Activated T-cell treated with anti-CD3 and anti-CD28 coated beads, Interleukin-2, amount 50 U/mL, for 4 hours (primary cell): Measurements from ENCODE around the gene FMOD. TPM values are rescaled to one million over a fixed set of nuclear protein-coding genes. Genes with fewer than 3 reads are reported as not detected.

Experiments
- ATAC-seq, 2 donors: fragments of 200-7000 bp; cut with Tn5 transposase; one replicate each; pipeline ENCODE4 v1.10.0; 2021
- DNase-seq: peaks from one replicate; pipeline ENCODE4 v3.0.0-alpha.2; 2020
- H3K27me3 Mint-ChIP-seq: one replicate; pipeline ENCODE4 v1.8.0; 2021; ENCODE audit warnings: low read depth, mixed read lengths
- H3K36me3 Mint-ChIP-seq: one replicate; pipeline ENCODE4 v1.8.0; 2022; ENCODE audit warnings: mixed read lengths; ENCODE audit not compliant: insufficient read depth
- H3K4me1 Mint-ChIP-seq: one replicate; pipeline ENCODE4 v1.8.0; 2021; ENCODE audit warnings: low read depth, mixed read lengths
- H3K4me3 Mint-ChIP-seq: one replicate; pipeline ENCODE4 v1.8.0; 2021; ENCODE audit warnings: mild to moderate bottlenecking, moderate library complexity, mixed read lengths
- H3K9me3 Mint-ChIP-seq: one replicate; pipeline ENCODE4 v1.8.0; 2021; ENCODE audit warnings: mixed read lengths
- total RNA-seq, 3 donors: library from RNA; stranded (reverse); gene quantifications; one replicate each; pipeline ENCODE4 v1.2.1, GENCODE V29; 2021

FMOD gene
- total RNA-seq, 3 donors from 2014 or later: 0.19 to 1.1 (median 0.26) TPM

GRCh38 chr1:203346060-203346768 is 4.7 kb downstream of the FMOD start:
- H3K36me3 Mint-ChIP-seq: no peaks in the 10 kb centered on the region
- ATAC-seq (no peak), DNase-seq (no peak)
- H3K4me1 Mint-ChIP-seq: peaks cover 3% of the 10 kb centered on the region
- no peaks in the 10 kb centered on the region for H3K9me3 Mint-ChIP-seq
- H3K4me3 Mint-ChIP-seq: no peak overlapping the region
- peaks cover 38% of the 10 kb centered on the region for H3K27me3 Mint-ChIP-seq

GRCh38 chr1:203343956-203344754 is 6.8 kb downstream of the FMOD start:
- Mint-ChIP-seq H3K36me3 (no peaks in the 10 kb centered on the region), H3K4me3 (no peak overlapping the region), H3K4me1 (peaks cover 6% of the 10 kb centered on the region), H3K9me3 (no peaks in the 10 kb centered on the region), H3K27me3 (peaks cover 33% of the 10 kb centered on the region)
- DNase-seq (no peak), ATAC-seq (no peak)

- Mint-ChIP-seq H3K4me1 (peaks cover 6% of the 10 kb centered on the region), H3K27me3 (peaks cover 25% of the 10 kb centered on the region), H3K4me3 (no peak overlapping the region), H3K9me3 (no peaks in the 10 kb centered on the region), H3K36me3 (no peaks in the 10 kb centered on the region)
- DNase-seq (peak; percentile 50), ATAC-seq (peak; percentile 83 to 84)
These were observed 8.6 kb downstream of the FMOD start for GRCh38 chr1:203342192-203342940.

DNA sequence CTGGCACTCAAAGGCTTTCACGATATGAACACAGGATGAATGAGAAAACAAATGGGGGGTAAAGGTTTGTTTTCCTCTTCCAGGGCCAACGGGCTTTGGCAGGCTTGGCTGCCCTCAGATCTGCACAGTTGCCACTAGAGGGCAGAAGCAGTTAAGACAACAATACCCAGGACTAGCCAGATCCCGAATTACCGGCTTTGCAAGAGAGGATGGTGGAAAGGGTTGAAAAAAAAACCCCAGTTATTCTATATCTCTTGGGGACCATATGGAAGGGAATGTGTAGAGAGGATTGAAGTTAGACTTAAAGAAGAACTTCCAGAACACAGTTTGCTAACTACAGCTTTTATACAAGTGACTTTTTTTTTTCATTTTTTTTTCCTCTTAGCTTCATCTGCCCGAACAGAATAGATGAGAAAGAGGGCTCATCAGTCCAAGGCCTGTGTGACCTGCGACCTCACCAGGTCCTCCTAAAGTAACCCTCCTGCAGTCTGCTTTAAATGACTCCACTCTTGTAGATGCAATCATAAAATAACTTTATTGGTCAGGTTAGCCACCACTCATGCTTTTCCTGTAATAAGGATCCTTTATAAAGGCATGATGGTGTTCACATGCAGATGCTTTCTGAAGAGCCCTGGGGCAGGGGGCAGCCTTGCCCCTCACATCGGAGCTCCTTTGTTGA is 10.7 kb downstream of the FMOD start:
- Mint-ChIP-seq H3K36me3 (no peaks in the 10 kb centered on the region), H3K4me1 (peaks cover 19% of the 10 kb centered on the region), H3K27me3 (peaks cover 12% of the 10 kb centered on the region), H3K9me3 (no peaks in the 10 kb centered on the region), H3K4me3 (no peak overlapping the region)
- ATAC-seq (peak; percentile 71 to 72), DNase-seq (peak; percentile 51)

GRCh38 chr1:203338335-203339036 is 12.4 kb downstream of the FMOD start:
- Mint-ChIP-seq H3K9me3 (no peaks in the 10 kb centered on the region), H3K36me3 (no peaks in the 10 kb centered on the region), H3K27me3 (peaks cover 4% of the 10 kb centered on the region), H3K4me3 (no peak overlapping the region), H3K4me1 (peaks cover 19% of the 10 kb centered on the region)
- ATAC-seq (peak; percentile 59 to 74), DNase-seq (peak; percentile 50)

- Mint-ChIP-seq H3K9me3 (no peaks in the 10 kb centered on the region), H3K4me1 (peaks cover 16% of the 10 kb centered on the region), H3K36me3 (no peaks in the 10 kb centered on the region), H3K27me3 (peaks cover 1% of the 10 kb centered on the region), H3K4me3 (no peak overlapping the region)
- ATAC-seq (no peak), DNase-seq (no peak)
These were observed 14.8 kb downstream of the FMOD start for GRCh38 chr1:203336097-203336496.

- Mint-ChIP-seq H3K36me3 (no peaks in the 10 kb centered on the region), H3K4me1 (peaks cover 16% of the 10 kb centered on the region), H3K27me3 (peaks cover 1% of the 10 kb centered on the region), H3K9me3 (no peaks in the 10 kb centered on the region), H3K4me3 (no peak overlapping the region)
- DNase-seq: no peak
- ATAC-seq: no peak
These were observed 15.4 kb downstream of the FMOD start for GRCh38 chr1:203335503-203335902.

GRCh38 chr1:203331224-203331623 is 19.7 kb downstream of the FMOD start:
- no peak overlapping the region for H3K4me3 Mint-ChIP-seq
- no peaks in the 10 kb centered on the region for H3K36me3 Mint-ChIP-seq
- H3K4me1 Mint-ChIP-seq: peaks cover 32% of the 10 kb centered on the region
- DNase-seq (no peak), ATAC-seq (no peak)
- no peaks in the 10 kb centered on the region for H3K9me3 Mint-ChIP-seq
- no peaks in the 10 kb centered on the region for H3K27me3 Mint-ChIP-seq

DNA sequence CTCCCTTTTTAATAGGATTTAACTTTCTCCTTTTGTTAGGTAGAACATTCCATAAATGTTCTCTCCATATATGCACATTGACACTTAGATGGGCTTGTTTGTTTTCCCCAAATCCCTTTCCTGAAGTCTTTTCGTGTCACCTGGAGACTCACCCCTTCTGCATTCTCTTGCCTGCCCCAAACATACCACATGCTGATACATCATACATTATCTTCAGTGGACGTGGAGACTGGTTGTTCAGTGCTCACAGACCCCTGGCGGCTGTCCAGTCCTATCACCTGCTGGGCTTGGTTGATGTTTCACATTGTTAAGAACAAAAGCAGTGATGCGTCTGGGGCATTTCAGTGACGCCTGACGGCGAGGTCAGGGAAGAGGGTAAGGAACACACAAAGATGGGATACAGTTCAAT is 22.2 kb downstream of the FMOD start:
- no peaks in the 10 kb centered on the region for H3K9me3 Mint-ChIP-seq
- H3K4me3 Mint-ChIP-seq: no peak overlapping the region
- no peaks in the 10 kb centered on the region for H3K27me3 Mint-ChIP-seq
- DNase-seq (no peak), ATAC-seq (no peak)
- H3K36me3 Mint-ChIP-seq: no peaks in the 10 kb centered on the region
- H3K4me1 Mint-ChIP-seq: peaks cover 49% of the 10 kb centered on the region

- Mint-ChIP-seq H3K4me1 (peaks cover 57% of the 10 kb centered on the region), H3K4me3 (peak overlapping the region; percentile 77), H3K27me3 (no peaks in the 10 kb centered on the region), H3K9me3 (no peaks in the 10 kb centered on the region), H3K36me3 (no peaks in the 10 kb centered on the region)
- peak; percentile 57 to 60 for ATAC-seq
- peak; percentile 47 for DNase-seq
These were observed 23.1 kb downstream of the FMOD start for GRCh38 chr1:203327684-203328457.

GRCh38 chr1:203326830-203327683 is 23.9 kb downstream of the FMOD start:
- no peaks in the 10 kb centered on the region for H3K36me3 Mint-ChIP-seq
- no peaks in the 10 kb centered on the region for H3K27me3 Mint-ChIP-seq
- ATAC-seq (peak; percentile 87 to 90), DNase-seq (peak; percentile 93)
- H3K4me3 Mint-ChIP-seq: peak overlapping the region; percentile 77
- H3K9me3 Mint-ChIP-seq: no peaks in the 10 kb centered on the region
- peaks cover 65% of the 10 kb centered on the region for H3K4me1 Mint-ChIP-seq

GRCh38 chr1:203325418-203326091 is 25.4 kb downstream of the FMOD start:
- DNase-seq (no peak), ATAC-seq (no peak)
- Mint-ChIP-seq H3K9me3 (no peaks in the 10 kb centered on the region), H3K4me3 (peak overlapping the region; percentile 42), H3K36me3 (no peaks in the 10 kb centered on the region), H3K4me1 (peaks cover 80% of the 10 kb centered on the region), H3K27me3 (no peaks in the 10 kb centered on the region)
